Mesenchymal stem cell (in vitro differentiated cells and primary cell): ENCODE measurements around the gene KIAA0232.
A peak's percentile ranks its signal among the peaks of the same experiment; 100 is the strongest.

Experiments used
- DNase-seq: peaks from one replicate; pipeline ENCODE4 v3.0.0-alpha.2; 2013
- H2AFZ ChIP-seq: one replicate; pipeline ENCODE4 v1.6.1; 2013; ENCODE audit warnings: low read depth, mild to moderate bottlenecking, control low read depth, inconsistent platforms, low read length, moderate library complexity
- H2AK5ac ChIP-seq: 2 replicates; pipeline ENCODE4 v1.6.1; 2013; ENCODE audit warnings: low read length, moderate library complexity, mild to moderate bottlenecking, inconsistent platforms; ENCODE audit not compliant: severe bottlenecking
- H2BK120ac ChIP-seq: one replicate; pipeline ENCODE4 v1.6.1; 2013; ENCODE audit warnings: low read depth, mild to moderate bottlenecking, inconsistent platforms, low read length, moderate library complexity
- H2BK12ac ChIP-seq, 2 experiments: one replicate each; pipeline ENCODE4 v1.6.1; 2013; ENCODE audit warnings: inconsistent platforms in 2 of 2, low read length in 2 of 2, mild to moderate bottlenecking in 2 of 2, moderate library complexity in 2 of 2, control low read depth in 1 of 2
- H2BK15ac ChIP-seq: one replicate; pipeline ENCODE4 v1.6.1; 2013; ENCODE audit warnings: mild to moderate bottlenecking, low read depth, inconsistent platforms; ENCODE audit not compliant: poor library complexity, severe bottlenecking
- H2BK5ac ChIP-seq: 2 replicates; pipeline ENCODE4 v1.6.1; 2013; ENCODE audit warnings: low read depth, mild to moderate bottlenecking, low read length, control low read depth, inconsistent platforms; ENCODE audit not compliant: poor library complexity, severe bottlenecking
- H3K14ac ChIP-seq, 2 experiments: one replicate each; pipeline ENCODE4 v1.6.1; 2013; ENCODE audit warnings: inconsistent platforms in 2 of 2, low read length in 2 of 2, control low read depth in 1 of 2, mild to moderate bottlenecking in 1 of 2, moderate library complexity in 1 of 2
- H3K18ac ChIP-seq, 2 experiments: one replicate each; pipeline ENCODE4 v1.6.1; 2013; ENCODE audit warnings: inconsistent platforms in 2 of 2, low read length in 2 of 2, control low read depth in 1 of 2, low read depth in 1 of 2, mild to moderate bottlenecking in 1 of 2
- H3K23ac ChIP-seq, 2 experiments: one replicate each; pipeline ENCODE4 v1.6.1; 2013; ENCODE audit warnings: inconsistent platforms in 2 of 2, low read length in 2 of 2, mild to moderate bottlenecking in 2 of 2, moderate library complexity in 2 of 2, control low read depth in 1 of 2
- H3K27ac ChIP-seq: 2 replicates; pipeline ENCODE4 v1.5.1; 2013; ENCODE audit warnings: mild to moderate bottlenecking, moderate library complexity, low read length, control low read depth, inconsistent platforms; ENCODE audit not compliant: poor library complexity, severe bottlenecking
- H3K27me3 ChIP-seq, 2 experiments: 2 replicates each; pipeline versions ENCODE4 v1.6.1 to v1.7.0; 2013; ENCODE audit warnings: low read length in 2 of 2, mild to moderate bottlenecking in 2 of 2, moderate library complexity in 2 of 2, control low read depth in 1 of 2, inconsistent platforms in 1 of 2; ENCODE audit not compliant: control insufficient read depth in 1 of 2, insufficient read depth in 1 of 2
- H3K36me3 ChIP-seq, 2 experiments: 2 replicates each; pipeline versions ENCODE4 v1.6.1 to v1.7.0; 2013; ENCODE audit warnings: low read length in 2 of 2, control low read depth in 1 of 2, inconsistent platforms in 1 of 2, low read depth in 1 of 2, mild to moderate bottlenecking in 1 of 2; ENCODE audit not compliant: insufficient read depth in 2 of 2, control insufficient read depth in 1 of 2
- H3K4ac ChIP-seq, 2 experiments: one replicate each; pipeline ENCODE4 v1.6.1; 2013; ENCODE audit warnings: inconsistent platforms in 2 of 2, low read length in 2 of 2, mild to moderate bottlenecking in 2 of 2, moderate library complexity in 2 of 2, control low read depth in 1 of 2, low read depth in 1 of 2
- H3K4me1 ChIP-seq: 2 replicates; pipeline ENCODE4 v1.6.1; 2013; ENCODE audit warnings: low read depth, low read length, control low read depth; ENCODE audit not compliant: control insufficient read depth, insufficient read depth
- H3K4me2 ChIP-seq: 2 replicates; pipeline ENCODE4 v1.6.1; 2013; ENCODE audit warnings: low read length, mild to moderate bottlenecking, inconsistent platforms; ENCODE audit not compliant: poor library complexity, severe bottlenecking
- H3K4me3 ChIP-seq, 2 experiments: 2 replicates each; pipeline versions ENCODE4 v1.5.1 to v1.7.0; 2013; ENCODE audit warnings: low read length in 2 of 2, mild to moderate bottlenecking in 2 of 2, control low read depth in 1 of 2, low read depth in 1 of 2; ENCODE audit not compliant: insufficient read depth in 1 of 2
- H3K79me1 ChIP-seq: replicated peaks from 2 replicates; pipeline ENCODE4 v1.6.1; 2013; ENCODE audit warnings: mild to moderate bottlenecking, control low read depth, low read length, inconsistent platforms; ENCODE audit not compliant: poor library complexity, severe bottlenecking
- H3K9ac ChIP-seq: 2 replicates; pipeline ENCODE4 v1.7.0; 2013; ENCODE audit warnings: mild to moderate bottlenecking, low read length, moderate library complexity
- H3K9me3 ChIP-seq: 2 replicates; pipeline ENCODE4 v1.7.0; 2013; ENCODE audit warnings: mild to moderate bottlenecking, low read length; ENCODE audit not compliant: control insufficient read depth
- H4K8ac ChIP-seq: one replicate; pipeline ENCODE4 v1.6.1; 2013; ENCODE audit warnings: inconsistent platforms, mild to moderate bottlenecking, low read length, moderate library complexity
- H4K91ac ChIP-seq: one replicate; pipeline ENCODE4 v1.6.1; 2013; ENCODE audit warnings: mild to moderate bottlenecking, low read length, inconsistent platforms
- WGBS: methylation state at CpG from one replicate; pipeline ENCODE4 v1.1.7; 2013; ENCODE audit warnings: mixed read lengths; 5-methylcytosine and 5-hydroxymethylcytosine counted together

The KIAA0232 gene

DNA sequence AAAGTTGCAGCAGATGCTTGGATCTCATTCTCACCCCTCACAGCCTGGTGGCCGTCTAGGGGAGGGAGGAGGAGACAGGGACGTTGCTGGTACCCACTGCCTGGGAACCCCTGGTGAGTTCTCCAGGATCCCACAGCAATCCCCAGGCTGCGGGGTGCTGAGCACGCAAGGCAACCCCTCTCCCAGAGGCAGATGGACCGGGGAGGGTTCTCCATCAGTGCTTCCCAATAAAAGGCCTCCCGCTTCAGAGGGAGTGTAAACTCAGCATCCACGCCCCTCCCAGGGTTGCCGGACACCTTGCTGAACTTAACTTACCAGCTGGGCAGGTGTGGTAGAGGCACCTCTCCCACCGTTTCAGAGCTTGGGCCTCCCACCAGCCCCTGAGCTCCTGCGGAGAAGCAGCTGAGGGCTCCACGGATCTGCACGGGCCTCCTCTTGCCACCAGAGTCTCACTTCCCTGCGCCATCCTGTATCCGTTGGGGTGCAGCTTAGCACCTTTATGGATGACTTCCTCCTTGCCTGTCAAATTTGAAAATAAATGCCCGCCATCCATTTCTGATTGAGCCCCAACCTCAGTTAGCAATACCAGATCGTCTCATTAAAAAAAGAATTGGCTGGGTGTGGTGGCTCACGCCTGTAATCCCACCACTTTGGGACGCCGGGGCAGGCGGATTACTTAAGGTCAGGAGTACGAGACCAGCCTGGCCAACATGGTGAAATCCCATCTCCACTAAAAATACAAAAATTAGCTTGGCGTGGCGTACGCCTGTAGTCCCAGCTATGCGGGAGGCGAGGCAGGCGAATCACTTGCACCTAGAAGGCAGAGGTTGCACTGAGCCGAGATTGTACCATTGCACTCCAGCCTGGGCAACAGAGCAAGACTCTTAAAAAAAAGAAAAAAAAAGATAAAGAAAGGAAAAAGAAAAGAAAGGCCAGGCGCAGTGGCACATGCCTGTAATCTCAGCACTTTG lies 112.3 kb downstream of the KIAA0232 start:
- Histone ChIP-seq H3K79me1 (no peaks in the 10 kb centered on the region), H2BK12ac (peak overlapping the region; percentile 7 to 87), H2BK5ac (peak overlapping the region; percentile 63)

DNA sequence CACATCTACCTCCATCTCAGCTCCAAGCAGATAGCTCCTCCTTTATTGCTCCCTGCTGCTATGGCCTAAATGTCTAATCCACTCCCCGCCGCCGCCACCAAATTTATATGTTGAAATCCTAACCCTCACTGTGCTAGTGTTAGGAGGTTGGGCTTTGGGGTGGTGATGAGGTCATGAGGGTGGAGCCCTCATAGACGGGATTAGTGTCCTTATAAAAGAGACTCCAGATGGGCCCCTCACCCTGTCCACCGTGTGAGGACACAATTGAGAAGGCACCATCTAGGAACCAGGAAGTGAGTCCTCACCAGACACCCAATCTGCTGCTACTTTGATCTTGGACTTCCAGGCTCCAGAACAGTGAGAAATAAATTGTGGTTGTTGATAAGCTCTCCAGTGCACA lies 113.5 kb downstream of the KIAA0232 start:
- Histone ChIP-seq H3K14ac (no peak overlapping the region), H2BK15ac (no peak overlapping the region), H2BK120ac (no peak overlapping the region), H3K23ac (no peak overlapping the region), H3K4me1 (peaks cover 23% of the 10 kb centered on the region), H3K27me3 (peaks cover 0 to 6% of the 10 kb centered on the region in 2 experiments), H3K4ac (no peak overlapping the region), H3K27ac (no peak overlapping the region), H3K4me3 (no peak overlapping the region), H2AFZ (no peak overlapping the region), H3K79me1 (no peaks in the 10 kb centered on the region), H4K8ac (no peak overlapping the region), H2BK12ac (no peak overlapping the region), H3K18ac (no peak overlapping the region), H3K4me2 (no peak overlapping the region), H3K9me3 (no peaks in the 10 kb centered on the region), H2BK5ac (no peak overlapping the region), H4K91ac (no peak overlapping the region), H2AK5ac (no peak overlapping the region), H3K9ac (no peak overlapping the region), H3K36me3 (no peaks in the 10 kb centered on the region)
- no CpG with 5 or more reads among the region's 5 CpGs for WGBS
- no peak for DNase-seq

More for the DNA sequence above, 112.3 kb downstream of the KIAA0232 start:
- WGBS, result 95% methylated on average over 29 of the region's 29 CpGs
- H2BK15ac ChIP-seq, result peak overlapping the region; percentile 75
- H3K23ac ChIP-seq, result no peak overlapping the region
- peak overlapping the region; percentile 19 for H4K91ac ChIP-seq
- no peaks in the 10 kb centered on the region for H3K9me3 ChIP-seq
- H3K18ac ChIP-seq, result peak overlapping the region; percentile 48
- H3K4ac ChIP-seq, result peak overlapping the region; percentile 27 to 63
- no peak overlapping the region for H3K14ac ChIP-seq
- H2AK5ac ChIP-seq, result peak overlapping the region; percentile 49
- no peaks in the 10 kb centered on the region for H3K27me3 ChIP-seq
- no peak overlapping the region for H2AFZ ChIP-seq
- H4K8ac ChIP-seq, result peak overlapping the region; percentile 35
- no peaks in the 10 kb centered on the region for H3K36me3 ChIP-seq
- no peak overlapping the region for H3K4me2 ChIP-seq
- H3K4me3 ChIP-seq, result no peak overlapping the region
- H3K27ac ChIP-seq, result peak overlapping the region; percentile 95
- no peak for DNase-seq
- H3K4me1 ChIP-seq, result peaks cover 23% of the 10 kb centered on the region
- no peak overlapping the region for H2BK120ac ChIP-seq
- no peak overlapping the region for H3K9ac ChIP-seq

DNA sequence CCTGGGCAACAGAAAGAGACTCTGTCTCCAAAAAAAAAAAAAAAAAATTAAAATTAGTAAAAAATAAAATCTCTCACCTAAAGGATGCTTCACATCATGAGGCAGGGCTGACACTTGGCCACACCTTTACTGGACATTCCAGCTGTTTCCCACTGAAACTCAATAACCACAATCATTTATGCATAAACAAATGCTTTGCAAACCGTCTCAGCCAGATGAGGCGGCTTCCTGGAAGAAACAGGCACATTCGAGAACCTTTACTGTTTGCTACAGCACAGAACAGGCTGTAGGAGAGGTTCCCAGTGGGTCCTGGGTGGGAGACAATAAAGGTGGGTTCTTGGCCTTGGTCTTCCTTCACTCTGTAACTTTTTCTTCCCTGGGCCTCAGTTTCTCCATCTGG lies 116.2 kb downstream of the KIAA0232 start:
- Histone ChIP-seq H3K27ac (no peak overlapping the region), H3K36me3 (no peaks in the 10 kb centered on the region), H3K23ac (no peak overlapping the region), H3K4me1 (peaks cover 7% of the 10 kb centered on the region), H3K9ac (no peak overlapping the region), H2AFZ (no peak overlapping the region), H2BK12ac (no peak overlapping the region), H2BK120ac (no peak overlapping the region), H3K79me1 (no peaks in the 10 kb centered on the region), H3K4me3 (no peak overlapping the region), H3K18ac (no peak overlapping the region), H3K4ac (peak overlapping the region in 1 of 2 experiments; percentile 46), H2AK5ac (no peak overlapping the region), H2BK15ac (no peak overlapping the region), H3K4me2 (no peak overlapping the region), H3K14ac (no peak overlapping the region), H2BK5ac (no peak overlapping the region), H4K8ac (peak overlapping the region; percentile 66), H4K91ac (no peak overlapping the region), H3K27me3 (peaks cover 0 to 6% of the 10 kb centered on the region in 2 experiments), H3K9me3 (no peaks in the 10 kb centered on the region)
- peak; percentile 71 for DNase-seq
- WGBS, result 39% methylated on average over 3 of the region's 3 CpGs

DNA sequence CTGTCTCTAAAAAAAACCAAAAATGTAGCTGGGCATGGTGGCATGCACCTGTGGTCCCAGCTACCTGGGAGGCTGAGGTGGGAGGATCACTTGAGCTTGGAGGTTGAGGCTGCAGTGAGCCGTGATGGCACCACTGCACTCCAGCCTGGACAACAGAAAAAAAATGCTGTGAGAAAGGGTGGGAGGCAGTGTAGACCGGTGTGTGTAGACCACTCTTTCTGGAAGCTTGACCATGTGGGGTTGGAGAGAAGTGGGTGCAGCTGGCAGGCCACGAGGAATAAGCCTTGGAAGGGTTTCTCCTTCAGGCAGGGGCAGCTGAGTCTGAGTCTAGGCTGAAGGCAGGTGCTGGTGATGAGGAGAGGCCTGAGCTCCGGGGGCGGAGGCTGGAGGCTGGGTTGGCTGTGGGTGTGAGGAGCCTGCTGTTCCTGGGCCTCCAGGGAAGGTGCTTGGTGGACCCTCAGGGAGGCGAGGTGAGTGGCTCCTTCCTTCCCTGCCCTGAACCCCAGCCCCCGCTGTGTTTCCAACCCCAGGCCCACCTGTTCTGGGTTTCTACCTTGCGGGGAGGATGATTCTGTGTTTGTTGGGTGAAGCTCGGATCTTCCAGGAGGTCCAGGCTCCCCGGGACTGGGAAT lies 117.8 kb downstream of the KIAA0232 start:
- DNase-seq, result no peak
- Histone ChIP-seq H3K79me1 (no peaks in the 10 kb centered on the region), H2AK5ac (no peak overlapping the region), H2BK15ac (peak overlapping the region; percentile 78), H2BK12ac (peak overlapping the region; percentile 38 to 61), H3K23ac (no peak overlapping the region), H3K18ac (peak overlapping the region in 1 of 2 experiments; percentile 67), H3K9ac (no peak overlapping the region), H3K27ac (no peak overlapping the region), H3K36me3 (no peaks in the 10 kb centered on the region), H3K14ac (no peak overlapping the region), H3K4ac (peak overlapping the region in 1 of 2 experiments; percentile 29), H4K91ac (peak overlapping the region; percentile 34), H3K4me2 (no peak overlapping the region), H3K9me3 (no peaks in the 10 kb centered on the region), H3K4me3 (no peak overlapping the region), H2BK5ac (no peak overlapping the region), H3K4me1 (no peaks in the 10 kb centered on the region), H4K8ac (peak overlapping the region; percentile 12), H2AFZ (no peak overlapping the region), H3K27me3 (peaks cover 0 to 8% of the 10 kb centered on the region in 2 experiments), H2BK120ac (peak overlapping the region; percentile 75)
- 97% methylated on average over 10 of the region's 10 CpGs for WGBS
